ENCODE measurements around the gene FAM107B. TPM values are rescaled to one million over a fixed set of nuclear protein-coding genes. Genes with fewer than 3 reads are reported as not detected.
A peak's percentile ranks its signal among the peaks of the same experiment; 100 is the strongest.

FAM107B gene
- total and polyA plus RNA-seq, 4 donors: 24.9 to 58.1 (median 30.9) TPM

GRCh38 chr10:14549496-14549895, 225.2 kb downstream of the FAM107B start:
- DNase-seq (ENCODE audit: low spot score): no peak
- H3K4me1 ChIP-seq (ENCODE audit: control insufficient read depth in 4 of 4, insufficient read depth in 4 of 4, low read length in 3 of 4): peaks cover 4 to 18% (median 6%) of the 10 kb centered on the region in 4 donors
- H3K36me3 ChIP-seq (ENCODE audit: control insufficient read depth in 4 of 4, insufficient read depth in 3 of 4, low read depth in 1 of 4, low read length in 3 of 4): peaks cover 0 to 7% (median under 1%) of the 10 kb centered on the region in 4 donors

GRCh38 chr10:14548970-14549369, 225.7 kb downstream of the FAM107B start:
- Histone ChIP-seq H3K4me3 (ENCODE audit: low read depth in 1 of 3, low read length in 3 of 3) (no peak overlapping the region), H3K9me3 (ENCODE audit: control insufficient read depth in 4 of 4, low read length in 3 of 4) (no peaks in the 10 kb centered on the region), H3K36me3 (ENCODE audit: control insufficient read depth in 4 of 4, insufficient read depth in 3 of 4, low read depth in 1 of 4, low read length in 3 of 4) (peaks cover 0 to 7% (median under 1%) of the 10 kb centered on the region in 4 donors), H3K27me3 (ENCODE audit: control insufficient read depth in 4 of 4, insufficient read depth in 4 of 4, low read length in 3 of 4) (no peaks in the 10 kb centered on the region), H3K27ac (ENCODE audit: low read depth in 1 of 2, low read length in 2 of 2) (peak overlapping the region; percentile 12 to 19), H3K9ac (ENCODE audit: low read depth in 1 of 2, low read length in 2 of 2) (no peak overlapping the region), H3K4me1 (ENCODE audit: control insufficient read depth in 4 of 4, insufficient read depth in 4 of 4, low read length in 3 of 4) (peaks cover 4 to 18% (median 6%) of the 10 kb centered on the region in 4 donors)
- DNase-seq (ENCODE audit: low spot score): no peak
- WGBS: 94% methylated on average over 3 of the region's 3 CpGs
- TF ChIP-seq GABPA (IDR thresholded peaks at IDR 0.05 in 1 of 2, conservative IDR thresholded peaks at IDR 0.05 in 1 of 2) (no peak), RAD21 (IDR thresholded peaks at IDR 0.05) (no peak), FOXA1 (IDR thresholded peaks at IDR 0.05) (no peak), HNF4G (IDR thresholded peaks at IDR 0.05) (no peak), FOXA2 (IDR thresholded peaks at IDR 0.05) (no peak), ZBTB33 (IDR thresholded peaks at IDR 0.05) (no peak)

More at GRCh38 chr10:14549496-14549895, 225.2 kb downstream of the FAM107B start:
- Histone ChIP-seq H3K27ac (ENCODE audit: low read depth in 1 of 2, low read length in 2 of 2) (peak overlapping the region; percentile 2 to 77), H3K27me3 (ENCODE audit: control insufficient read depth in 4 of 4, insufficient read depth in 4 of 4, low read length in 3 of 4) (no peaks in the 10 kb centered on the region), H3K9ac (ENCODE audit: low read depth in 1 of 2, low read length in 2 of 2) (no peak overlapping the region), H3K4me3 (ENCODE audit: low read depth in 1 of 3, low read length in 3 of 3) (no peak overlapping the region), H3K9me3 (ENCODE audit: control insufficient read depth in 4 of 4, low read length in 3 of 4) (no peaks in the 10 kb centered on the region)
- 89% methylated on average over 6 of the region's 6 CpGs for WGBS
- TF ChIP-seq RXRA (IDR thresholded peaks at IDR 0.05): no peak
- no peak for TF ChIP-seq SP1 (IDR thresholded peaks at IDR 0.05)
- TF ChIP-seq JUND (IDR thresholded peaks at IDR 0.05): no peak
- no peak for TF ChIP-seq REST (IDR thresholded peaks at IDR 0.05)
- no peak for TF ChIP-seq ZBTB33 (IDR thresholded peaks at IDR 0.05)
- no peak for TF ChIP-seq HNF4A (conservative IDR thresholded peaks at IDR 0.05)
